Caco-2 (cell line): ENCODE data around the gene TM9SF4. TPM values are rescaled to one million over a fixed set of nuclear protein-coding genes. Genes with fewer than 3 reads are reported as not detected.

Experiments used
- BruUV-seq: library from RNA; stranded (reverse); fragments of 400-500 nt; replicated peaks from 2 replicates; lab custom pipeline; 2021; lab: Mats Ljungman, UMichigan
- CTCF ChIA-PET: fragments of 300-600 bp; sonication (Branson Sonifier 250); formaldehyde crosslinking; loops from one replicate; lab custom pipeline; 2022; ENCODE audit warnings: antibody characterized with exemption; lab: Charles Lee
- POLR2A ChIA-PET: fragments of 300-600 bp; sonication (Branson Sonifier 250); formaldehyde crosslinking; loops from one replicate; lab custom pipeline; 2022; ENCODE audit warnings: antibody characterized with exemption; lab: Charles Lee
- DNase-seq, 2 experiments: peaks; one replicate each; pipeline versions ENCODE4 v3.0.0 to v3.0.0-alpha.2; 2020 to 2022
- H3K27me3 ChIP-seq: replicated peaks from 2 replicates; pipeline ENCODE4 v1.6.0; 2011; ENCODE audit warnings: low read length; ENCODE audit not compliant: control insufficient read depth, insufficient read depth
- H3K36me3 ChIP-seq: 2 replicates; pipeline ENCODE4 v1.5.1; 2011; ENCODE audit warnings: low read length; ENCODE audit not compliant: control insufficient read depth, insufficient read depth
- H3K4me1 ChIP-seq: fragments of 250-450 bp; sonication (Bioruptor Pico); 2 replicates; pipeline ENCODE4 v1.5.1; 2020; ENCODE audit warnings: mild to moderate bottlenecking
- H3K4me3 ChIP-seq: 2 replicates; pipeline ENCODE4 v1.5.1; 2011; ENCODE audit warnings: low read depth, mild to moderate bottlenecking, control low read depth, low read length
- H3K9me3 ChIP-seq: fragments of 250-450 bp; sonication (Bioruptor Pico); 2 replicates; pipeline ENCODE4 v1.5.1; 2020; ENCODE audit warnings: mild to moderate bottlenecking, moderate library complexity
- H3K27ac Mint-ChIP-seq: one replicate; pipeline ENCODE4 v1.8.0; 2022; ENCODE audit warnings: mixed read lengths; ENCODE audit not compliant: unreplicated experiment
- H3K27me3 Mint-ChIP-seq: one replicate; pipeline ENCODE4 v1.8.0; 2022; ENCODE audit warnings: mixed read lengths; ENCODE audit not compliant: insufficient read depth, unreplicated experiment
- H3K36me3 Mint-ChIP-seq: one replicate; pipeline ENCODE4 v1.8.0; 2022; ENCODE audit warnings: mild to moderate bottlenecking, mixed read lengths; ENCODE audit not compliant: insufficient read depth, unreplicated experiment
- H3K4me1 Mint-ChIP-seq: one replicate; pipeline ENCODE4 v1.8.0; 2022; ENCODE audit warnings: low read depth, mixed read lengths; ENCODE audit not compliant: unreplicated experiment
- H3K4me3 Mint-ChIP-seq: one replicate; pipeline ENCODE4 v1.8.0; 2022; ENCODE audit warnings: mild to moderate bottlenecking, moderate library complexity, mixed read lengths; ENCODE audit not compliant: unreplicated experiment
- H3K9me3 Mint-ChIP-seq: one replicate; pipeline ENCODE4 v1.8.0; 2022; ENCODE audit warnings: mixed read lengths; ENCODE audit not compliant: unreplicated experiment
- intact Hi-C: fragments of 100-400 bp; cut with micrococcal nuclease; formaldehyde crosslinking; loops from one replicate; pipeline ENCODE4 v1.10.0; 2022; ENCODE audit not compliant: unreplicated experiment
- total RNA-seq: library from RNA; stranded (reverse); gene quantifications from 2 replicates; pipeline ENCODE4 v1.2.3, GENCODE V29; 2022
- TF ChIP-seq, protein P1 (sequence below), 2 experiments: fragments of 200-600 bp in 1 of 2; IDR thresholded peaks; 1 replicate in 1 of 2; 2 replicates in 1 of 2; pipeline versions ENCODE4 v1.5.1 to v1.8.0; 2011 to 2022; ENCODE audit warnings: antibody characterized with exemption in 1 of 2, control low read depth in 1 of 2, inconsistent platforms in 1 of 2, low read depth in 1 of 2, low read length in 1 of 2, mild to moderate bottlenecking in 1 of 2, moderate library complexity in 1 of 2; ENCODE audit not compliant: insufficient read depth in 1 of 2, severe bottlenecking in 1 of 2, unreplicated experiment in 1 of 2

Gene TM9SF4
- total RNA-seq, 1 experiment from 2014 or later = 138 TPM

DNA sequence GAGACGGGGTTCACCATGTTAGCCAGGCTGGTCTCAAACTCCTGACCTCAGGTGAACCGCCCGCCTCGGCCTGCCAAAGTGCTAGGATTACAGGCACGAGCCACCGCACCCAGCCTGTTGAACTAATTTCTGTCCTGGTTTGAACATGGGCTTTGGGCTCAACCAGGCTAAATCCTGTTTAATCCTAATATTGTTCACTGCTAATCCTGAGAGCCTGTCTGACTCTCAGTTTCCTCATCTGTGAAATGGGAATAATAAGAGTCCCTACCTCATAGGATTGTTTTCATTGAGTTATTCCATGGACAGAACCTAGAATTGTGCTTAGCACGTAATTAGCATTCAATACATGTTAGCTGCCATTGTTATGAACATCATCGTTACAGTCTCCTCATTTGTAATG is 17.4 kb downstream of the TM9SF4 start:
- Mint-ChIP-seq H3K27me3 (no peaks in the 10 kb centered on the region), H3K36me3 (peaks cover 40% of the 10 kb centered on the region), H3K4me1 (no peaks in the 10 kb centered on the region), H3K4me3 (no peak overlapping the region), H3K9me3 (no peaks in the 10 kb centered on the region), H3K27ac (no peak overlapping the region)
- DNase-seq = peak in 1 of 2 experiments; percentile 27
- H3K4me3 ChIP-seq = no peak overlapping the region
- intact Hi-C loops = no loop called here
- 0 out of 2 replicates have a peak, but pooled peaks cover 1% of the 10 kb centered on the region for H3K36me3 ChIP-seq
- H3K9me3 ChIP-seq = no peaks in the 10 kb centered on the region
- POLR2A ChIA-PET = no interaction called here
- BruUV-seq = no TSS peak
- H3K4me1 ChIP-seq = no peaks in the 10 kb centered on the region
- CTCF ChIA-PET = no interaction called here
- TF ChIP-seq, protein P1, sequence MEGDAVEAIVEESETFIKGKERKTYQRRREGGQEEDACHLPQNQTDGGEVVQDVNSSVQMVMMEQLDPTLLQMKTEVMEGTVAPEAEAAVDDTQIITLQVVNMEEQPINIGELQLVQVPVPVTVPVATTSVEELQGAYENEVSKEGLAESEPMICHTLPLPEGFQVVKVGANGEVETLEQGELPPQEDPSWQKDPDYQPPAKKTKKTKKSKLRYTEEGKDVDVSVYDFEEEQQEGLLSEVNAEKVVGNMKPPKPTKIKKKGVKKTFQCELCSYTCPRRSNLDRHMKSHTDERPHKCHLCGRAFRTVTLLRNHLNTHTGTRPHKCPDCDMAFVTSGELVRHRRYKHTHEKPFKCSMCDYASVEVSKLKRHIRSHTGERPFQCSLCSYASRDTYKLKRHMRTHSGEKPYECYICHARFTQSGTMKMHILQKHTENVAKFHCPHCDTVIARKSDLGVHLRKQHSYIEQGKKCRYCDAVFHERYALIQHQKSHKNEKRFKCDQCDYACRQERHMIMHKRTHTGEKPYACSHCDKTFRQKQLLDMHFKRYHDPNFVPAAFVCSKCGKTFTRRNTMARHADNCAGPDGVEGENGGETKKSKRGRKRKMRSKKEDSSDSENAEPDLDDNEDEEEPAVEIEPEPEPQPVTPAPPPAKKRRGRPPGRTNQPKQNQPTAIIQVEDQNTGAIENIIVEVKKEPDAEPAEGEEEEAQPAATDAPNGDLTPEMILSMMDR (IDR thresholded peaks at IDR 0.05; ENCODE audit: insufficient read depth in 1 of 2, low read depth in 1 of 2, low read length in 1 of 2, severe bottlenecking in 1 of 2, unreplicated experiment in 1 of 2) = no peak
- H3K27me3 ChIP-seq = no peaks in the 10 kb centered on the region

DNA sequence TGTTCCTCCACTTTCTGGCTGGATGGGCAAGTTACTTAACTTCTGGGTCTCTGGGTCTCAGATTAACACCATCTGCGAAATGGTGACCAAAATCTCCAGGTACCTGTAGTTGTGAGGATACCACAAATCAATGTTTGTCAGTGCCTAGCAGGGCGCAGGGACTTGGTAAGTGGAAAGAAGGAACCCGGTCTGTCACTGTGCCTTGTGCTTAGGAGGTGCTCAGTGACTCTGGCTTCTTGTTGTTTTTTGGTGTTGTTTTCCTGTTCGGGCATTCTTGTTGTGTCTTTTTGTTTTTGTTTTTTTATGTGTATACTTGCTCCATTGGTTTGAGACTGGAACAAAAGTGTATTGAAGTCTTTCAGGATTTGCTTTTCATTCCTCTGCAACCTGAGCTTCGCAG is 17.8 kb downstream of the TM9SF4 start:
- no peak for DNase-seq
- Mint-ChIP-seq H3K9me3 (no peaks in the 10 kb centered on the region), H3K4me1 (no peaks in the 10 kb centered on the region), H3K4me3 (no peak overlapping the region), H3K27ac (no peak overlapping the region), H3K27me3 (no peaks in the 10 kb centered on the region), H3K36me3 (peaks cover 43% of the 10 kb centered on the region)
- Histone ChIP-seq H3K27me3 (no peaks in the 10 kb centered on the region), H3K9me3 (no peaks in the 10 kb centered on the region), H3K36me3 (0 out of 2 replicates have a peak, but pooled peaks cover 1% of the 10 kb centered on the region), H3K4me1 (no peaks in the 10 kb centered on the region), H3K4me3 (no peak overlapping the region)
- TF ChIP-seq, protein P1 (IDR thresholded peaks at IDR 0.05; ENCODE audit: insufficient read depth in 1 of 2, low read depth in 1 of 2, low read length in 1 of 2, severe bottlenecking in 1 of 2, unreplicated experiment in 1 of 2) = no peak
- POLR2A ChIA-PET = no interaction called here
- intact Hi-C loops = no loop called here
- no TSS peak for BruUV-seq
- CTCF ChIA-PET = no interaction called here

DNA sequence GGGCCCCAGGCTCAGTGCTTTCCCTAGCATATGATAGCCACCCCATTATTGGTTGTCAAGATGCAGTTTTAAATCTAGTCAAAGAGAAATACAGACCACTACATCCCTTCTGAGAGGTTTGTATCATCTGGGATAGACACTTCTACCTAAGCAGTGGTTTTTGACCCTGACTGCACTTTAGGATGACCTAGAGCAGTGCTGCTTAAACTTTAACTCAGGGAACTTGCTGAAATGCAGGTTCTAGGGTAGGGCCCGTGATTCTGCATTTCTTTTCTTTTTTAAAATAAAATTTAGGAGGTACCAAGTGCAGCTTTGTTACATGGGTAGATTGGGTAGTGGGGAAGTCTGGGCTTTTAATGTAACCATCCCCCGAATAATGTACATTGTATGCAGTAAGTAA is 18.7 kb downstream of the TM9SF4 start:
- TF ChIP-seq, protein P1 (IDR thresholded peaks at IDR 0.05; ENCODE audit: insufficient read depth in 1 of 2, low read depth in 1 of 2, low read length in 1 of 2, severe bottlenecking in 1 of 2, unreplicated experiment in 1 of 2) = no peak
- no TSS peak for BruUV-seq
- ChIA-PET POLR2A (no interaction called here), CTCF (no interaction called here)
- H3K27ac Mint-ChIP-seq = no peak overlapping the region
- Histone ChIP-seq H3K36me3 (0 out of 2 replicates have a peak, but pooled peaks cover 1% of the 10 kb centered on the region), H3K4me3 (no peak overlapping the region), H3K4me1 (no peaks in the 10 kb centered on the region), H3K27me3 (no peaks in the 10 kb centered on the region), H3K9me3 (no peaks in the 10 kb centered on the region)
- intact Hi-C loops = no loop called here
- no peak overlapping the region for H3K4me3 Mint-ChIP-seq
- no peak for DNase-seq
- H3K9me3 Mint-ChIP-seq = no peaks in the 10 kb centered on the region
- H3K27me3 Mint-ChIP-seq = no peaks in the 10 kb centered on the region
- H3K36me3 Mint-ChIP-seq = peaks cover 39% of the 10 kb centered on the region
- no peaks in the 10 kb centered on the region for H3K4me1 Mint-ChIP-seq
